ENCODE measurements around the gene MTFP1.
"Not testable (repeated sequence)": the region's sequence is repeated elsewhere in the genome, so short reads cannot be mapped to it uniquely, and the experiment has no call there.

GRCh38 chr22:30401024-30401423, 24.5 kb upstream of the MTFP1 start:
- TF ChIP-seq CTCF, POLR2A (IDR thresholded peaks at IDR 0.05): not testable (repeated sequence)

Data from adrenal gland (tissue), 5 donors.